CD14-positive monocyte (primary cell): ENCODE data around the gene DDX50. TPM values are rescaled to one million over a fixed set of nuclear protein-coding genes. Genes with fewer than 3 reads are reported as not detected.
A peak's percentile ranks its signal among the peaks of the same experiment; 100 is the strongest.

ENCODE experiments used
- DNase-seq, 3 donors: peaks; one replicate each; pipeline ENCODE4 v3.0.0-alpha.2; 2011 to 2022
- H2AFZ ChIP-seq: 2 replicates; pipeline ENCODE4 v1.6.0; 2012; ENCODE audit warnings: mild to moderate bottlenecking, low read depth, low read length, inconsistent platforms; ENCODE audit not compliant: insufficient read depth, poor library complexity, severe bottlenecking
- H3K27ac ChIP-seq, 2 donors: 1 replicate in 1 of 2; 2 replicates in 1 of 2; pipeline ENCODE4 v1.5.1; 2012 to 2013; ENCODE audit warnings: low read length in 2 of 2, control low read depth in 1 of 2, inconsistent platforms in 1 of 2, low read depth in 1 of 2, mild to moderate bottlenecking in 1 of 2
- H3K27me3 ChIP-seq, 2 donors: one replicate each; pipeline versions ENCODE4 v1.6.0 to v1.6.1; 2011 to 2013; ENCODE audit warnings: low read length in 2 of 2; ENCODE audit not compliant: control insufficient read depth in 2 of 2, insufficient read depth in 2 of 2
- H3K36me3 ChIP-seq, 2 donors: replicated peaks in 1 of 2; 1 replicate in 1 of 2; 2 replicates in 1 of 2; pipeline versions ENCODE4 v1.5.1 to v1.6.1; 2012 to 2013; ENCODE audit warnings: low read length in 2 of 2, control low read depth in 1 of 2, inconsistent platforms in 1 of 2, mild to moderate bottlenecking in 1 of 2; ENCODE audit not compliant: insufficient read depth in 2 of 2, control insufficient read depth in 1 of 2
- H3K4me1 ChIP-seq, 2 donors: 1 replicate in 1 of 2; 2 replicates in 1 of 2; pipeline versions ENCODE4 v1.5.1 to v1.6.1; 2012 to 2013; ENCODE audit warnings: low read length in 2 of 2, control low read depth in 1 of 2, inconsistent platforms in 1 of 2, mild to moderate bottlenecking in 1 of 2, moderate library complexity in 1 of 2; ENCODE audit not compliant: insufficient read depth in 2 of 2, control insufficient read depth in 1 of 2
- H3K4me2 ChIP-seq: replicated peaks from 2 replicates; pipeline ENCODE3; 2012; ENCODE audit warnings: low read length, moderate library complexity, mild to moderate bottlenecking; ENCODE audit not compliant: poor library complexity, severe bottlenecking; ENCODE audit errors: extremely low read depth
- H3K4me3 ChIP-seq, 3 experiments: fragments of 200-600 bp in 1 of 3; sonication (generic) in 1 of 3; replicated peaks in 1 of 3; 1 replicate in 2 of 3; 2 replicates in 1 of 3; pipeline ENCODE4 v1.5.1; 2011 to 2013; ENCODE audit warnings: low read length in 3 of 3, mild to moderate bottlenecking in 3 of 3, control low read depth in 2 of 3, low read depth in 2 of 3, inconsistent platforms in 1 of 3, moderate library complexity in 1 of 3
- H3K79me2 ChIP-seq: 2 replicates; pipeline ENCODE4 v1.6.0; 2012; ENCODE audit warnings: mild to moderate bottlenecking, control low read depth, inconsistent platforms, low read length, moderate library complexity; ENCODE audit not compliant: insufficient read depth
- H3K9ac ChIP-seq: 2 replicates; pipeline ENCODE4 v1.6.0; 2017; ENCODE audit warnings: low read length, mild to moderate bottlenecking; ENCODE audit not compliant: insufficient read depth, poor library complexity, severe bottlenecking
- H3K9me3 ChIP-seq, 2 donors: replicated peaks in 1 of 2; 1 replicate in 1 of 2; 2 replicates in 1 of 2; pipeline versions ENCODE4 v1.5.1 to v1.6.1; 2012 to 2013; ENCODE audit warnings: low read length in 2 of 2, control low read depth in 1 of 2; ENCODE audit not compliant: control insufficient read depth in 1 of 2, insufficient read depth in 1 of 2
- H4K20me1 ChIP-seq: 2 replicates; pipeline ENCODE4 v1.6.0; 2012; ENCODE audit warnings: mild to moderate bottlenecking, low read length, control low read depth, moderate library complexity; ENCODE audit not compliant: insufficient read depth
- H3K27ac Mint-ChIP-seq, 7 donors: one replicate each; pipeline ENCODE4 v1.8.0; 2020; ENCODE audit warnings: mild to moderate bottlenecking in 7 of 7, mixed read lengths in 7 of 7, moderate library complexity in 6 of 7, inconsistent platforms in 2 of 7
- H3K27me3 Mint-ChIP-seq, 3 donors: one replicate each; pipeline ENCODE4 v1.8.0; 2021 to 2022; ENCODE audit warnings: low read depth in 3 of 3, mild to moderate bottlenecking in 3 of 3, mixed read lengths in 3 of 3, moderate library complexity in 3 of 3, inconsistent platforms in 1 of 3
- H3K36me3 Mint-ChIP-seq, 2 donors: one replicate each; pipeline ENCODE4 v1.8.0; 2020; ENCODE audit warnings: mixed read lengths in 2 of 2, inconsistent platforms in 1 of 2, mild to moderate bottlenecking in 1 of 2
- H3K4me1 Mint-ChIP-seq: one replicate; pipeline ENCODE4 v1.8.0; 2020; ENCODE audit warnings: mild to moderate bottlenecking, mixed read lengths
- H3K4me3 Mint-ChIP-seq, 2 donors: one replicate each; pipeline ENCODE4 v1.8.0; 2020; ENCODE audit warnings: mild to moderate bottlenecking in 2 of 2, mixed read lengths in 2 of 2, moderate library complexity in 1 of 2
- H3K9me3 Mint-ChIP-seq, 7 donors: one replicate each; pipeline ENCODE4 v1.8.0; 2020 to 2022; ENCODE audit warnings: mixed read lengths in 7 of 7, mild to moderate bottlenecking in 6 of 7, moderate library complexity in 6 of 7, inconsistent platforms in 2 of 7
- CTCF ChIP-seq: fragments of 200-600 bp; IDR thresholded peaks from one replicate; pipeline ENCODE4 v1.8.0; 2022; ENCODE audit warnings: antibody characterized with exemption, mild to moderate bottlenecking
- WGBS: methylation state at CpG from one replicate; pipeline ENCODE4 v1.1.5; 2013; ENCODE audit warnings: missing lambda C conversion rate; ENCODE audit not compliant: insufficient coverage; 5-methylcytosine and 5-hydroxymethylcytosine counted together
- intact Hi-C, 2 donors: fragments of 100-400 bp; cut with micrococcal nuclease; formaldehyde crosslinking; loops; one replicate each; pipeline versions ENCODE4 v1.15.0 to v1.15.1; 2023
- polyA plus RNA-seq, 3 donors: library from polyadenylated mRNA; depleted of rRNA in 1 of 3; unstranded in 2 of 3; stranded (reverse) in 1 of 3; fragments of 300-500 nt in 2 of 3; fragments of >200 nt in 1 of 3; fragmentation: Illumina TruSeq in 2 of 3; gene quantifications; 1 replicate in 2 of 3; 2 replicates in 1 of 3; pipeline ENCODE4 v1.2.3, GENCODE V29; 2012 to 2021

DDX50 gene
- polyA plus RNA-seq, 3 donors, result 14.2 to 17.1 (median 17.0) TPM

- peaks cover 21 to 25% of the 10 kb centered on the region in 2 donors for H3K36me3 Mint-ChIP-seq
- intact Hi-C loops, result loop anchor here in 1 of 2 donors (10.0 kb wide), 1 partner anchor 136 kb away; the partner anchor contains the start of gene VPS26A
- Histone ChIP-seq H3K9ac (peak within 1 kb of the TSS; percentile 81), H3K27me3 (no peaks in the 10 kb centered on the region), H2AFZ (peak within 1 kb of the TSS; percentile 97), H3K4me1 (peaks cover 21% of the 10 kb centered on the region in 2 donors), H3K27ac (peak within 1 kb of the TSS; percentile 34 to 72), H3K4me2 (peak within 1 kb of the TSS; percentile 95), H3K9me3 (no peaks in the 10 kb centered on the region), H4K20me1 (peaks cover 8% of the 10 kb centered on the region), H3K36me3 (peaks cover 19 to 20% of the 10 kb centered on the region in 2 donors), H3K4me3 (peak within 1 kb of the TSS; percentile 67 to 97 (median 75)), H3K79me2 (peaks cover 56% of the 10 kb centered on the region)
- peak; percentile 88 to 92 (median 90) for DNase-seq
- peak within 1 kb of the TSS; percentile 98 for H3K4me3 Mint-ChIP-seq
- WGBS, result under 1% methylated on average over 61 of the region's 62 CpGs
- H3K9me3 Mint-ChIP-seq, result no peaks in the 10 kb centered on the region
- peak; percentile 51 for TF ChIP-seq CTCF
- peaks cover 35% of the 10 kb centered on the region for H3K4me1 Mint-ChIP-seq
- H3K27me3 Mint-ChIP-seq, result peaks cover 0 to 2% (median 0%) of the 10 kb centered on the region in 3 donors
- H3K27ac Mint-ChIP-seq, result peak within 1 kb of the TSS; percentile 86 to 96 (median 90)
Observed at GRCh38 chr10:68988530-68989316, 87.6 kb downstream of the DDX50 start, which contains the start of gene KIFBP. Gene KIFBP (plus strand): TSS chr10:68988803. CDS start chr10:68988833, 30 bp downstream.

- H3K4me2 ChIP-seq, result peak overlapping the region; percentile 95
- WGBS, result 0% methylated on average over 13 of the region's 22 CpGs
- peaks cover 16 to 17% of the 10 kb centered on the region in 2 donors for H3K36me3 Mint-ChIP-seq
- H3K9me3 ChIP-seq, result no peaks in the 10 kb centered on the region
- peak overlapping the region; percentile 40 to 90 (median 84) for H3K27ac Mint-ChIP-seq
- H3K36me3 ChIP-seq, result peaks cover 12% of the 10 kb centered on the region in 2 donors
- H3K79me2 ChIP-seq, result peaks cover 63% of the 10 kb centered on the region
- H3K4me3 ChIP-seq, result peak overlapping the region; percentile 67 to 97 (median 75)
- H3K27me3 ChIP-seq, result no peaks in the 10 kb centered on the region
- H2AFZ ChIP-seq, result peak overlapping the region; percentile 97
- peak overlapping the region; percentile 34 to 72 for H3K27ac ChIP-seq
- peaks cover 7% of the 10 kb centered on the region for H4K20me1 ChIP-seq
- DNase-seq, result peak in 1 of 3 donors; percentile 12
- peak overlapping the region; percentile 81 for H3K9ac ChIP-seq
- intact Hi-C loops, result loop anchor here in 1 of 2 donors (10.0 kb wide), 1 partner anchor 135 kb away; the partner anchor contains the start of gene VPS26A
- peaks cover 35% of the 10 kb centered on the region for H3K4me1 Mint-ChIP-seq
- H3K4me1 ChIP-seq, result peaks cover 21% of the 10 kb centered on the region in 2 donors
- H3K9me3 Mint-ChIP-seq, result no peaks in the 10 kb centered on the region
- no peak for TF ChIP-seq CTCF
- peaks cover 0 to 2% (median 0%) of the 10 kb centered on the region in 3 donors for H3K27me3 Mint-ChIP-seq
- peak overlapping the region; percentile 98 for H3K4me3 Mint-ChIP-seq
Observed at GRCh38 chr10:68989317-68989990, 88.3 kb downstream of the DDX50 start.
